HCT116 (cell line): ENCODE measurements around the gene MSI2.

Experiments
- ELF1 ChIP-seq: IDR thresholded peaks from 2 replicates; pipeline ENCODE4 v1.6.1; 2012; ENCODE audit warnings: low read depth, borderline replicate concordance
- POLR2A ChIP-seq: IDR thresholded peaks from 2 replicates; pipeline ENCODE4 v1.7.0; 2011; ENCODE audit warnings: borderline replicate concordance; ENCODE audit not compliant: insufficient read depth, insufficient read length; ENCODE audit errors: extremely low read depth
- TF ChIP-seq, protein P1 (sequence below), 3 experiments: fragments of 200-600 bp in 1 of 3; sonication (generic) in 1 of 3; IDR thresholded peaks in 2 of 3; conservative IDR thresholded peaks in 1 of 3; 2 replicates each; pipeline ENCODE4 v1.5.1; 2012 to 2017; ENCODE audit warnings: low read depth in 2 of 3, low read length in 2 of 3, antibody characterized with exemption in 1 of 3, borderline replicate concordance in 1 of 3, control low read depth in 1 of 3, mild to moderate bottlenecking in 1 of 3, mixed read lengths in 1 of 3, mixed run types in 1 of 3, moderate library complexity in 1 of 3; ENCODE audit not compliant: insufficient read depth in 1 of 3

DNA sequence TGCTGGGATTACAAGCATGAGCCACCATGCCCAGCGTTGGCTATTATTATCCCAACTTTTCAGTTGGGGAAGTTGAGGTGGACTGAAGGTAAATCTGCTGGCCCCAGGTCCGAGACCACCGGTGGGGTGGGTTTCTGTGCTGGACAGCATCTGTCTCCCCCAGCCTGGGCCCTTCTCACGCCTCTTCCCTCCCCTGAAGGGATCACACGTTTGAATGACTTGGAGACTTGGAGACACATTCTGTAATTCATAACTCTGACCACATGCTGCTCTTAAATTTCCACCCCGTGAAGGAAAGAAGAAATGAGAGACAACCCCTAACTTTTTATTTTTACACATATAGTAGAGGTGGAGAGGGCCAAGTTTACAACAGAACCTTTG is 109.8 kb downstream of the MSI2 start:
- TF ChIP-seq POLR2A, result no peak
- TF ChIP-seq, protein P1, sequence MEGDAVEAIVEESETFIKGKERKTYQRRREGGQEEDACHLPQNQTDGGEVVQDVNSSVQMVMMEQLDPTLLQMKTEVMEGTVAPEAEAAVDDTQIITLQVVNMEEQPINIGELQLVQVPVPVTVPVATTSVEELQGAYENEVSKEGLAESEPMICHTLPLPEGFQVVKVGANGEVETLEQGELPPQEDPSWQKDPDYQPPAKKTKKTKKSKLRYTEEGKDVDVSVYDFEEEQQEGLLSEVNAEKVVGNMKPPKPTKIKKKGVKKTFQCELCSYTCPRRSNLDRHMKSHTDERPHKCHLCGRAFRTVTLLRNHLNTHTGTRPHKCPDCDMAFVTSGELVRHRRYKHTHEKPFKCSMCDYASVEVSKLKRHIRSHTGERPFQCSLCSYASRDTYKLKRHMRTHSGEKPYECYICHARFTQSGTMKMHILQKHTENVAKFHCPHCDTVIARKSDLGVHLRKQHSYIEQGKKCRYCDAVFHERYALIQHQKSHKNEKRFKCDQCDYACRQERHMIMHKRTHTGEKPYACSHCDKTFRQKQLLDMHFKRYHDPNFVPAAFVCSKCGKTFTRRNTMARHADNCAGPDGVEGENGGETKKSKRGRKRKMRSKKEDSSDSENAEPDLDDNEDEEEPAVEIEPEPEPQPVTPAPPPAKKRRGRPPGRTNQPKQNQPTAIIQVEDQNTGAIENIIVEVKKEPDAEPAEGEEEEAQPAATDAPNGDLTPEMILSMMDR (IDR thresholded peaks at IDR 0.05 in 2 of 3, conservative IDR thresholded peaks at IDR 0.05 in 1 of 3; ENCODE audit: borderline replicate concordance in 1 of 3, insufficient read depth in 1 of 3, low read depth in 2 of 3, low read length in 2 of 3), result no peak
- no peak for TF ChIP-seq ELF1
